ENCODE measurements around the gene GAGE1. TPM values are rescaled to one million over a fixed set of nuclear protein-coding genes. Genes with fewer than 3 reads are reported as not detected.

The GAGE1 gene
- total and polyA plus RNA-seq, 2 of the 13 experiments (the other 11 are each of a cell fraction or from before 2014, with no cell fraction given) = not detected

DNA sequence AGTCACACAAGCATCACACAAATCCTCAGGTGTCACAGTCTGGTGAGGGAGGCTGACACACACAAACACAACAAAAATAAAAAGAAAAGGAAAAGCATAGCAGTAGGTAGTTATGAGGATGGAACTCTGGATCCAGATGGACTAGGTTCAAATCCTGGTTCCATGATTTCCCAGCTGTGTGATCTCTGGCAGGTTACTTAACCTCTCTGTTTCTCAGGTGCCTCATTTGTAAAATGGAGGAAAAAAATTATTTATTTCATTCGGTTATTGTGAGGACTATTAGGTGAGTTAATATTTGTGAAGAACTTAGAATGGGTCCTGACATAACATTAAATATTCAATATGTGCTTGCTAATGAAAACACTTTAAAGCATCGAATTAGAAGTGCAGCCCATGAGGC is 19.8 kb downstream of the GAGE1 start:
- Histone ChIP-seq H3K4me1 (ENCODE audit: insufficient read depth, low read length) (no peaks in the 10 kb centered on the region), H3K27me3 (ENCODE audit: control insufficient read depth in 1 of 2, insufficient read depth in 2 of 2, low read length in 2 of 2) (no peaks in the 10 kb centered on the region), H4K20me1 (ENCODE audit: insufficient read depth, low read length) (no peaks in the 10 kb centered on the region), H3K4me3 (replicated peaks in 1 of 3; ENCODE audit: insufficient read depth in 1 of 3, low read depth in 2 of 3, low read length in 3 of 3) (no peak overlapping the region), H3K4me2 (ENCODE audit: low read depth, low read length) (no peak overlapping the region), H3K9me3 (ENCODE audit: low read length) (no peaks in the 10 kb centered on the region), H3K27ac (ENCODE audit: extremely low read length, insufficient read depth, low read length) (no peak overlapping the region), H3K36me3 (replicated peaks in 1 of 2; ENCODE audit: control insufficient read depth in 1 of 2, insufficient read depth in 2 of 2, low read length in 2 of 2) (no peaks in the 10 kb centered on the region), H2AFZ (ENCODE audit: low read length) (no peak overlapping the region), H3K79me2 (ENCODE audit: insufficient read depth, low read length) (no peaks in the 10 kb centered on the region), H3K9ac (ENCODE audit: insufficient read depth, low read depth, low read length) (no peak overlapping the region)
- in situ Hi-C loops (cut with HindIII; ENCODE audit: extremely low pct_ligation_motif_present, low pct_unique_long_range_greater_than_20kb) = no loop called here
- TF ChIP-seq PRMT3 (CRISPR knock-in tag; IDR thresholded peaks at IDR 0.05; ENCODE audit: borderline replicate concordance, low read depth) (no peak), MAZ (IDR thresholded peaks at IDR 0.05; ENCODE audit: borderline replicate concordance, low read depth, low read length) (no peak), MAZ (CRISPR knock-in tag; IDR thresholded peaks at IDR 0.05; ENCODE audit: low read depth) (no peak), ZNF501 (CRISPR knock-in tag; IDR thresholded peaks at IDR 0.05) (no peak), ZNF761 (CRISPR knock-in tag; conservative IDR thresholded peaks at IDR 0.05) (no peak), TAF1 (CRISPR knock-in tag; IDR thresholded peaks at IDR 0.05) (no peak), HNRNPK (IDR thresholded peaks at IDR 0.05; ENCODE audit: low read depth, low read length, poor library complexity, severe bottlenecking) (no peak), ZNF781 (CRISPR knock-in tag; IDR thresholded peaks at IDR 0.05; ENCODE audit: borderline replicate concordance, not compliant biosample characterization) (no peak), NFIC (IDR thresholded peaks at IDR 0.05; ENCODE audit: low read length) (no peak), ZNF562 (CRISPR knock-in tag; IDR thresholded peaks at IDR 0.05; ENCODE audit: borderline replicate concordance) (no peak), HDAC2 (CRISPR knock-in tag; IDR thresholded peaks at IDR 0.05) (no peak), CHCHD3 (CRISPR knock-in tag; IDR thresholded peaks at IDR 0.05) (no peak), ZNF335 (CRISPR knock-in tag; IDR thresholded peaks at IDR 0.05) (no peak)
- TF ChIP-seq, protein P1, sequence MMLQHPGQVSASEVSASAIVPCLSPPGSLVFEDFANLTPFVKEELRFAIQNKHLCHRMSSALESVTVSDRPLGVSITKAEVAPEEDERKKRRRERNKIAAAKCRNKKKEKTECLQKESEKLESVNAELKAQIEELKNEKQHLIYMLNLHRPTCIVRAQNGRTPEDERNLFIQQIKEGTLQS (CRISPR knock-in tag; IDR thresholded peaks at IDR 0.05) = no peak
- TF ChIP-seq, protein P2, sequence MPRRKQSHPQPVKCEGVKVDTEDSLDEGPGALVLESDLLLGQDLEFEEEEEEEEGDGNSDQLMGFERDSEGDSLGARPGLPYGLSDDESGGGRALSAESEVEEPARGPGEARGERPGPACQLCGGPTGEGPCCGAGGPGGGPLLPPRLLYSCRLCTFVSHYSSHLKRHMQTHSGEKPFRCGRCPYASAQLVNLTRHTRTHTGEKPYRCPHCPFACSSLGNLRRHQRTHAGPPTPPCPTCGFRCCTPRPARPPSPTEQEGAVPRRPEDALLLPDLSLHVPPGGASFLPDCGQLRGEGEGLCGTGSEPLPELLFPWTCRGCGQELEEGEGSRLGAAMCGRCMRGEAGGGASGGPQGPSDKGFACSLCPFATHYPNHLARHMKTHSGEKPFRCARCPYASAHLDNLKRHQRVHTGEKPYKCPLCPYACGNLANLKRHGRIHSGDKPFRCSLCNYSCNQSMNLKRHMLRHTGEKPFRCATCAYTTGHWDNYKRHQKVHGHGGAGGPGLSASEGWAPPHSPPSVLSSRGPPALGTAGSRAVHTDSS (CRISPR knock-in tag; conservative IDR thresholded peaks at IDR 0.05) = no peak
- TF ChIP-seq, protein P3, sequence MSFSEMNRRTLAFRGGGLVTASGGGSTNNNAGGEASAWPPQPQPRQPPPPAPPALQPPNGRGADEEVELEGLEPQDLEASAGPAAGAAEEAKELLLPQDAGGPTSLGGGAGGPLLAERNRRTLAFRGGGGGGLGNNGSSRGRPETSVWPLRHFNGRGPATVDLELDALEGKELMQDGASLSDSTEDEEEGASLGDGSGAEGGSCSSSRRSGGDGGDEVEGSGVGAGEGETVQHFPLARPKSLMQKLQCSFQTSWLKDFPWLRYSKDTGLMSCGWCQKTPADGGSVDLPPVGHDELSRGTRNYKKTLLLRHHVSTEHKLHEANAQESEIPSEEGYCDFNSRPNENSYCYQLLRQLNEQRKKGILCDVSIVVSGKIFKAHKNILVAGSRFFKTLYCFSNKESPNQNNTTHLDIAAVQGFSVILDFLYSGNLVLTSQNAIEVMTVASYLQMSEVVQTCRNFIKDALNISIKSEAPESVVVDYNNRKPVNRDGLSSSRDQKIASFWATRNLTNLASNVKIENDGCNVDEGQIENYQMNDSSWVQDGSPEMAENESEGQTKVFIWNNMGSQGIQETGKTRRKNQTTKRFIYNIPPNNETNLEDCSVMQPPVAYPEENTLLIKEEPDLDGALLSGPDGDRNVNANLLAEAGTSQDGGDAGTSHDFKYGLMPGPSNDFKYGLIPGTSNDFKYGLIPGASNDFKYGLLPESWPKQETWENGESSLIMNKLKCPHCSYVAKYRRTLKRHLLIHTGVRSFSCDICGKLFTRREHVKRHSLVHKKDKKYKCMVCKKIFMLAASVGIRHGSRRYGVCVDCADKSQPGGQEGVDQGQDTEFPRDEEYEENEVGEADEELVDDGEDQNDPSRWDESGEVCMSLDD (CRISPR knock-in tag; IDR thresholded peaks at IDR 0.05; ENCODE audit: borderline replicate concordance) = no peak
- WGBS (ENCODE audit: low lambda C conversion rate) = 50% methylated on average over 2 of the region's 2 CpGs
- CTCF ChIA-PET (ENCODE audit: low intra/inter-chr PET ratio, low total read pairs) = no interaction called here
- intact Hi-C loops (cut with micrococcal nuclease; ENCODE audit: unreplicated experiment) = no loop called here
- FAIRE-seq (no peak), ATAC-seq (no peak), DNase-seq (ENCODE audit: low spot score) (no peak)
- POLR2A ChIA-PET = no interaction called here
- no TSS peak for BruUV-seq (replicated peaks)

Data from HepG2 (cell line).